HepG2 (cell line): ENCODE measurements around the gene TUT4. TPM values are rescaled to one million over a fixed set of nuclear protein-coding genes. Genes with fewer than 3 reads are reported as not detected.

Source experiments
- ATF7 ChIP-seq, 2 experiments: fragments of 450-650 bp in 1 of 2; sonication (generic) in 1 of 2; formaldehyde crosslinking in 1 of 2; IDR thresholded peaks; 2 replicates each; pipeline versions ENCODE4 v1.4.0 to v1.6.1; 2016 to 2020; ENCODE audit warnings: antibody characterized with exemption in 1 of 2, mild to moderate bottlenecking in 1 of 2, missing genetic modification reagents in 1 of 2
- BATF2 ChIP-seq: sonication (generic); formaldehyde crosslinking; IDR thresholded peaks from 2 replicates; pipeline ENCODE4 v1.8.0; 2022; ENCODE audit warnings: mild to moderate bottlenecking, missing genetic modification reagents, moderate library complexity
- CCDC6 ChIP-seq: sonication (generic); formaldehyde crosslinking; IDR thresholded peaks from 2 replicates; pipeline ENCODE4 v1.8.1; 2022; ENCODE audit warnings: mild to moderate bottlenecking, missing genetic modification reagents, moderate library complexity
- IKZF4 ChIP-seq: sonication (generic); formaldehyde crosslinking; IDR thresholded peaks from 2 replicates; pipeline ENCODE4 v1.5.1; 2020; ENCODE audit warnings: borderline replicate concordance, mild to moderate bottlenecking, low read depth, missing genetic modification reagents; ENCODE audit errors: not compliant biosample characterization
- JUNB ChIP-seq: sonication (generic); formaldehyde crosslinking; IDR thresholded peaks from 2 replicates; pipeline ENCODE4 v1.8.0; 2022; ENCODE audit warnings: missing genetic modification reagents, mild to moderate bottlenecking, borderline replicate concordance
- KLF13 ChIP-seq: sonication (generic); formaldehyde crosslinking; IDR thresholded peaks from 2 replicates; pipeline ENCODE4 v1.4.0; 2020; ENCODE audit warnings: mild to moderate bottlenecking, missing genetic modification reagents
- PAXIP1 ChIP-seq: sonication (generic); formaldehyde crosslinking; conservative IDR thresholded peaks from 2 replicates; pipeline ENCODE4 v1.4.0; 2020; ENCODE audit warnings: mild to moderate bottlenecking, missing genetic modification reagents, moderate library complexity
- PRPF4 ChIP-seq: fragments of 200-400 bp; formaldehyde crosslinking; IDR thresholded peaks from 2 replicates; pipeline ENCODE4 v1.6.1; 2016; ENCODE audit warnings: low read length, low read depth; ENCODE audit not compliant: poor library complexity, severe bottlenecking
- SIN3B ChIP-seq: fragments of 150-350 bp; IDR thresholded peaks from 2 replicates; pipeline ENCODE4 v1.6.1; 2014; ENCODE audit warnings: low read length
- ZBTB10 ChIP-seq: sonication (generic); formaldehyde crosslinking; IDR thresholded peaks from 2 replicates; pipeline ENCODE4 v1.4.0; 2020; ENCODE audit warnings: missing genetic modification reagents, borderline replicate concordance
- ZHX2 ChIP-seq, 2 experiments: sonication (generic) in 1 of 2; formaldehyde crosslinking in 1 of 2; IDR thresholded peaks; 2 replicates each; pipeline versions ENCODE4 v1.6.1 to v1.9.0; 2014 to 2022; ENCODE audit warnings: antibody characterized with exemption in 1 of 2, borderline replicate concordance in 1 of 2, inconsistent platforms in 1 of 2, low read depth in 1 of 2, missing genetic modification reagents in 1 of 2
- polyA plus RNA-seq, 8 experiments: library from polyadenylated mRNA; depleted of rRNA in 3 of 8; stranded (reverse) in 7 of 8; unstranded in 1 of 8; fragments of >200 nt; fragmentation: Illumina TruSeq in 4 of 8; extraction: Trizol in 4 of 8; gene quantifications; 2 replicates each; pipeline versions ENCODE4 v1.2.1 to v1.2.3, GENCODE V29; 2011 to 2016; ENCODE audit warnings: low read depth in 4 of 8, missing spikeins in 1 of 8, mixed read lengths in 1 of 8; ENCODE audit not compliant: insufficient read depth in 1 of 8
- total RNA-seq, 5 experiments: library from RNA; depleted of rRNA; stranded (reverse); fragments of >200 nt; fragmentation: Illumina TruSeq; extraction: Trizol; gene quantifications; 2 replicates each; pipeline ENCODE4 v1.2.3, GENCODE V29; 2016; ENCODE audit warnings: low read depth in 1 of 5

The TUT4 gene
- total and polyA plus RNA-seq, 2 of the 13 experiments (the other 11 are each of a cell fraction or from before 2014, with no cell fraction given): 44.7 to 53.5 TPM

- TF ChIP-seq ZHX2 (IDR thresholded peaks at IDR 0.05; ENCODE audit: low read depth) (peak; percentile 100), ZHX2 (CRISPR knock-in tag; IDR thresholded peaks at IDR 0.05; ENCODE audit: borderline replicate concordance) (no peak), SIN3B (0 out of 2 replicates have a peak, but pooled peaks have one; percentile 67), PRPF4 (no peak), CCDC6 (CRISPR knock-in tag) (peak; percentile 83; the same call in 1 of the 2 replicates), BATF2 (CRISPR knock-in tag) (no peak), ZBTB10 (CRISPR knock-in tag) (no peak), KLF13 (no peak), IKZF4 (CRISPR knock-in tag) (peak; percentile 48), PAXIP1 (CRISPR knock-in tag) (0 out of 2 replicates have a peak, but pooled peaks have one; percentile 40), ATF7 (IDR thresholded peaks at IDR 0.05) (peak; percentile 23; the same call in 1 of the 2 replicates), ATF7 (CRISPR knock-in tag; IDR thresholded peaks at IDR 0.05) (no peak), JUNB (no peak)
Measured at GRCh38 chr1:52404116-52404974, 148.5 kb downstream of the TUT4 start, which contains the start of the genes ORC1 and PRPF38A (continued).
